Hepatocyte (in vitro differentiated cells): ENCODE measurements around the gene PIK3AP1. TPM values are rescaled to one million over a fixed set of nuclear protein-coding genes. Genes with fewer than 3 reads are reported as not detected.

Experiments used
- DNase-seq: peaks from one replicate; pipeline ENCODE4 v3.0.0-alpha.2; 2016; ENCODE audit warnings: low spot score
- H2AFZ ChIP-seq: fragments of 200-600 bp; sonication (generic); 2 replicates; pipeline ENCODE4 v1.6.0; 2016; ENCODE audit warnings: antibody characterized with exemption, mild to moderate bottlenecking
- H3K27ac ChIP-seq: fragments of 200-600 bp; sonication (generic); 2 replicates; pipeline ENCODE4 v1.5.1; 2016; ENCODE audit warnings: mild to moderate bottlenecking
- H3K27me3 ChIP-seq: fragments of 200-600 bp; sonication (generic); 2 replicates; pipeline ENCODE4 v1.6.1; 2016
- H3K36me3 ChIP-seq: fragments of 200-600 bp; sonication (generic); replicated peaks from 2 replicates; pipeline ENCODE4 v1.5.1; 2016; ENCODE audit warnings: low read depth; ENCODE audit not compliant: insufficient read depth
- H3K4me1 ChIP-seq: fragments of 200-600 bp; sonication (generic); 2 replicates; pipeline ENCODE4 v1.5.1; 2016; ENCODE audit warnings: mild to moderate bottlenecking, moderate library complexity; ENCODE audit not compliant: insufficient read depth
- H3K4me2 ChIP-seq: fragments of 200-600 bp; sonication (generic); 2 replicates; pipeline ENCODE4 v1.6.0; 2016
- H3K4me3 ChIP-seq: fragments of 200-600 bp; sonication (generic); 2 replicates; pipeline ENCODE4 v1.5.1; 2016; ENCODE audit warnings: mild to moderate bottlenecking
- H3K79me2 ChIP-seq: fragments of 200-600 bp; sonication (generic); 2 replicates; pipeline ENCODE4 v1.6.0; 2017; ENCODE audit warnings: mild to moderate bottlenecking
- H3K9me2 ChIP-seq: fragments of 200-600 bp; sonication (generic); replicated peaks from 2 replicates; pipeline ENCODE4 v1.6.0; 2017; ENCODE audit warnings: mild to moderate bottlenecking; ENCODE audit not compliant: insufficient read depth
- H3K9me3 ChIP-seq: fragments of 200-600 bp; sonication (generic); 2 replicates; pipeline ENCODE4 v1.5.1; 2016; ENCODE audit warnings: low read depth, mild to moderate bottlenecking
- H4K20me1 ChIP-seq: fragments of 200-600 bp; sonication (generic); 2 replicates; pipeline ENCODE4 v1.6.0; 2016; ENCODE audit warnings: mild to moderate bottlenecking; ENCODE audit not compliant: insufficient read depth, poor library complexity, severe bottlenecking
- CTCF ChIP-seq: fragments of 200-600 bp; sonication (generic); IDR thresholded peaks from 2 replicates; pipeline ENCODE4 v1.5.1; 2016; ENCODE audit warnings: antibody characterized with exemption, mild to moderate bottlenecking; ENCODE audit not compliant: poor library complexity
- EZH2 ChIP-seq: fragments of 200-600 bp; sonication (generic); IDR thresholded peaks from 2 replicates; pipeline ENCODE4 v1.6.1; 2016; ENCODE audit warnings: antibody characterized with exemption, mild to moderate bottlenecking, borderline replicate concordance
- EZH2phosphoT487 ChIP-seq: fragments of 200-600 bp; sonication (generic); IDR thresholded peaks from one replicate; pipeline ENCODE4 v1.6.1; 2018; ENCODE audit warnings: antibody characterized with exemption, mild to moderate bottlenecking, low read depth, moderate library complexity; ENCODE audit not compliant: unreplicated experiment, severe bottlenecking
- WGBS: methylation state at CpG from one replicate; pipeline ENCODE4 v1.1.6; 2016; ENCODE audit warnings: low lambda C conversion rate; ENCODE audit errors: missing lambda C conversion rate; 5-methylcytosine and 5-hydroxymethylcytosine counted together
- polyA plus RNA-seq: library from polyadenylated mRNA; unstranded; fragments of >200 nt; fragmentation: Nextera tagmentation; extraction: Ambion mirVana; gene quantifications from 2 replicates; pipeline ENCODE4 v1.2.1, GENCODE V29; 2016
- total RNA-seq: library from RNA; depleted of rRNA; stranded (reverse); fragments of >200 nt; gene quantifications from 2 replicates; pipeline ENCODE4 v1.2.3, GENCODE V29; 2014

Gene PIK3AP1
- total and polyA plus RNA-seq, 2 experiments from 2014 or later, result 2.5 to 8.4 TPM

GRCh38 chr10:96719200-96719599, 1.1 kb downstream of the PIK3AP1 start:
- WGBS, result 63% methylated on average over 1 of the region's 1 CpG
- Histone ChIP-seq H3K36me3 (no peaks in the 10 kb centered on the region), H3K4me3 (no peak overlapping the region), H4K20me1 (no peaks in the 10 kb centered on the region), H3K4me1 (peaks cover 7% of the 10 kb centered on the region), H3K4me2 (peak overlapping the region; percentile 99), H3K9me3 (no peaks in the 10 kb centered on the region), H3K9me2 (no peaks in the 10 kb centered on the region), H3K27me3 (peaks cover 39% of the 10 kb centered on the region), H2AFZ (no peak overlapping the region), H3K27ac (no peak overlapping the region), H3K79me2 (no peaks in the 10 kb centered on the region)
- TF ChIP-seq EZH2phosphoT487 (peak; percentile 99), CTCF (peak; percentile 17), EZH2 (no peak)
- DNase-seq, result peak; percentile 24

- peaks cover 39% of the 10 kb centered on the region for H3K27me3 ChIP-seq
- H3K9me2 ChIP-seq, result no peaks in the 10 kb centered on the region
- H3K79me2 ChIP-seq, result no peaks in the 10 kb centered on the region
- no peak overlapping the region for H3K27ac ChIP-seq
- no peaks in the 10 kb centered on the region for H3K9me3 ChIP-seq
- 97% methylated on average over 12 of the region's 12 CpGs for WGBS
- no peak overlapping the region for H3K4me2 ChIP-seq
- no peak overlapping the region for H3K4me3 ChIP-seq
- H2AFZ ChIP-seq, result no peak overlapping the region
- DNase-seq, result no peak
- no peaks in the 10 kb centered on the region for H4K20me1 ChIP-seq
- peaks cover 7% of the 10 kb centered on the region for H3K4me1 ChIP-seq
- no peaks in the 10 kb centered on the region for H3K36me3 ChIP-seq
- TF ChIP-seq EZH2phosphoT487, result no peak
- TF ChIP-seq EZH2, result no peak
- TF ChIP-seq CTCF, result no peak
Measured at GRCh38 chr10:96718304-96718990, 1.9 kb downstream of the PIK3AP1 start.

- 91% methylated on average over 1 of the region's 1 CpG for WGBS
- H3K4me1 ChIP-seq, result peaks cover 7% of the 10 kb centered on the region
Measured at GRCh38 chr10:96716390-96716789, 3.9 kb downstream of the PIK3AP1 start.

More at GRCh38 chr10:96716390-96716789, 3.9 kb downstream of the PIK3AP1 start:
- H3K27me3 ChIP-seq, result peaks cover 34% of the 10 kb centered on the region
- H3K79me2 ChIP-seq, result no peaks in the 10 kb centered on the region
- H3K36me3 ChIP-seq, result no peaks in the 10 kb centered on the region
- H3K9me3 ChIP-seq, result no peaks in the 10 kb centered on the region
- no peaks in the 10 kb centered on the region for H4K20me1 ChIP-seq
- no peak for DNase-seq
- H3K4me3 ChIP-seq, result no peak overlapping the region
- H3K9me2 ChIP-seq, result no peaks in the 10 kb centered on the region
- no peak overlapping the region for H2AFZ ChIP-seq
- H3K4me2 ChIP-seq, result no peak overlapping the region
- TF ChIP-seq EZH2phosphoT487, result no peak
- TF ChIP-seq EZH2, result no peak
- TF ChIP-seq CTCF, result no peak
- no peak overlapping the region for H3K27ac ChIP-seq
